Esophagus squamous epithelium (tissue), 5 donors: ENCODE results near the gene SLC25A47. TPM values are rescaled to one million over a fixed set of nuclear protein-coding genes. Genes with fewer than 3 reads are reported as not detected.

ENCODE experiments used
- DNase-seq: peaks from one replicate; lab custom pipeline; 2025; lab: John Stamatoyannopoulos, UW
- H3K27ac ChIP-seq, 4 donors: fragments of 200-600 bp; sonication (generic); one replicate each; pipeline ENCODE4 v1.5.1; 2016 to 2019; ENCODE audit warnings: mild to moderate bottlenecking in 1 of 4
- H3K27me3 ChIP-seq, 4 donors: fragments of 200-600 bp; sonication (generic); 1 replicate in 3 of 4; 2 replicates in 1 of 4; pipeline versions ENCODE4 v1.5.1 to v1.6.0; 2017 to 2021; ENCODE audit warnings: antibody characterized with exemption in 1 of 4
- H3K36me3 ChIP-seq, 3 donors: fragments of 200-600 bp; sonication (generic); one replicate each; pipeline ENCODE4 v1.5.1; 2016 to 2019
- H3K4me1 ChIP-seq, 3 donors: fragments of 200-600 bp; sonication (generic); one replicate each; pipeline ENCODE4 v1.5.1; 2017 to 2019
- H3K4me3 ChIP-seq, 4 donors: fragments of 200-600 bp; sonication (generic); 1 replicate in 3 of 4; 2 replicates in 1 of 4; pipeline ENCODE4 v1.5.1; 2016 to 2019; ENCODE audit warnings: mild to moderate bottlenecking in 2 of 4, moderate library complexity in 1 of 4
- H3K9me3 ChIP-seq, 3 donors: fragments of 200-600 bp; sonication (generic); one replicate each; pipeline ENCODE4 v1.5.1; 2016 to 2019
- CTCF ChIP-seq, 6 experiments: fragments of 450-650 bp in 4 of 6; fragments of 200-600 bp in 2 of 6; sonication (generic) in 2 of 6; IDR thresholded peaks; one replicate each; pipeline ENCODE4 v1.5.1; 2016 to 2019; ENCODE audit warnings: antibody characterized with exemption in 6 of 6, mild to moderate bottlenecking in 4 of 6, moderate library complexity in 4 of 6
- POLR2A ChIP-seq, 4 donors: fragments of 450-650 bp; IDR thresholded peaks; one replicate each; pipeline ENCODE4 v1.6.1; 2017; ENCODE audit warnings: antibody characterized with exemption in 4 of 4, mild to moderate bottlenecking in 4 of 4, moderate library complexity in 3 of 4
- WGBS, 2 donors: methylation state at CpG; one replicate each; pipeline ENCODE4 v1.1.5; 2018; 5-methylcytosine and 5-hydroxymethylcytosine counted together
- intact Hi-C: fragments of 100-400 bp; cut with DNase I; formaldehyde crosslinking; loops from one replicate; pipeline ENCODE4 v1.15.0; 2022
- total RNA-seq, 4 donors: library from RNA; depleted of rRNA; stranded (reverse); fragments of >200 nt; gene quantifications; one replicate each; pipeline ENCODE4 v1.1.0, GENCODE V29; 2016
- donor health status: DM: yes; HTN: yes; CAD: no.

The SLC25A47 gene
- total RNA-seq, 4 donors from 2014 or later = not detected

GRCh38 chr14:100350986-100351385 lies 27.8 kb downstream of the SLC25A47 start:
- no peaks in the 10 kb centered on the region for H3K9me3 ChIP-seq
- H3K4me1 ChIP-seq = no peaks in the 10 kb centered on the region
- no peak for TF ChIP-seq CTCF (IDR thresholded peaks at IDR 0.05)
- TF ChIP-seq POLR2A (IDR thresholded peaks at IDR 0.05) = no peak
- WGBS, 2 donors = 88 to 92% methylated on average over 5 of the region's 5 CpGs
- H3K4me3 ChIP-seq = no peak overlapping the region
- H3K27me3 ChIP-seq = no peaks in the 10 kb centered on the region
- H3K36me3 ChIP-seq = peaks cover 12 to 94% (median 18%) of the 10 kb centered on the region in 3 donors
- DNase-seq = no peak
- no peak overlapping the region for H3K27ac ChIP-seq
- intact Hi-C loops = no loop called here

DNA sequence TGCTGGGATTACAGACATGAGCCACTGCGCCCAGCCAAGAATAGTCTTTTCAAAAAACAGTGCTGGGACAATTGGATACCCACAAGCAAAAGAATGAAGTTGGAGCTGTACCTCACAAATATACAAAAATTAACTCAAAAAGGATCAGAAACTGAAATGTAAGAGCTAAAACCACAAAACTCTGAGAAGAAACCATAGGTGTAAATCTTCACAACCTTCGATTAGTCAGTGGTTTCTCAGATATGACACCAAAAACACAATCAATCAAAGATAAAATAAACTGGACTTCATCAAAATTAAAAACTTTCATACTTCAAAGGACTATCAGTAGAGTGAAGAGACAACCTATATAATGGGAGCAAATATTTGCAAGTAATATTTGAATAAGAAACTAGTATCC lies 35.3 kb downstream of the SLC25A47 start:
- DNase-seq = no peak
- no peak for TF ChIP-seq POLR2A (IDR thresholded peaks at IDR 0.05)
- no peak for TF ChIP-seq CTCF (IDR thresholded peaks at IDR 0.05)
- Histone ChIP-seq H3K9me3 (no peaks in the 10 kb centered on the region), H3K36me3 (peaks cover under 1 to 87% (median 21%) of the 10 kb centered on the region in 3 donors), H3K27ac (no peak overlapping the region), H3K4me1 (peaks cover 0 to 13% (median 10%) of the 10 kb centered on the region in 3 donors), H3K27me3 (no peaks in the 10 kb centered on the region), H3K4me3 (no peak overlapping the region)
- intact Hi-C loops = no loop called here
- 72 to 91% methylated on average over 2 of the region's 2 CpGs for WGBS, 2 donors

DNA sequence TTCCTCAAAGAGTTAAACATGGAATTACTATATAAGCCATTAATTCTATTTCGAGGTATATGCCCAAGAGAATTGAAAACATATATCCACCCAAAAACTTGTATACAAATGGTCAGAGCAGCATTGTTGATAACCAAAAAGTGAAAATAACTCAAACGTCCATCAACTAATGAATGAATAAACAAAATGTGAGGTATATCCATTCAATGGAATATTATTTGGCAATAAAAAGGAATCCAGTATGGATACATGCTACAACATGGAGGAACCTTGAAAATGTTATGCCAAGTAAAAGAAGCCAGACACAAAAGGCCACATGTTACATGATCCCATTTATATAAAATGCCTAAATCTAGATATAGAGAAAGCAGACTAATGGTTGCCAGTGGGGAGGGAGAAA lies 36.0 kb downstream of the SLC25A47 start:
- intact Hi-C loops = no loop called here
- 83 to 89% methylated on average over 2 of the region's 2 CpGs for WGBS, 2 donors
- Histone ChIP-seq H3K27ac (no peak overlapping the region), H3K27me3 (no peaks in the 10 kb centered on the region), H3K9me3 (no peaks in the 10 kb centered on the region), H3K4me3 (no peak overlapping the region), H3K36me3 (peaks cover 6 to 87% (median 14%) of the 10 kb centered on the region in 3 donors), H3K4me1 (peaks cover 0 to 13% (median 10%) of the 10 kb centered on the region in 3 donors)
- no peak for DNase-seq
- TF ChIP-seq POLR2A (IDR thresholded peaks at IDR 0.05) (no peak), CTCF (IDR thresholded peaks at IDR 0.05) (no peak)

DNA sequence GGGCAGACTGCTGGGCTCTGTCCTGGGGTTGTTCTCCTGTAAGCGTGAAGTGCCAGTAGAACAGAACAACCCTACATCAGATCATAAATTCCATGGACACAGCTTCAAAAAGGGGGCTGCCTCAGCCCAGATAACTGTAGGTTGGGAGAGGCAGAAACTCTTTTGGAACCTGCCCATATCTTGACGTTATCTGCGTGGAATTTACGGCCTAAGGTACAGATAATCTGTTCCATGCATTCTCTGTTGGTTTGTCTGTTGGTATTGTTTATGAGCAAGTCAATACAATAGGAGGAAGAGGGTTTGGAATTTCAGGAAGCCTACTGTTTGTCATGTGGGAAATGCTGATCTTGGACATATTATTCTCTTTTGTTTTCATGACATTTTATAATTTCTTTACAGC lies 36.7 kb downstream of the SLC25A47 start:
- H3K27me3 ChIP-seq = no peaks in the 10 kb centered on the region
- no peak for TF ChIP-seq CTCF (IDR thresholded peaks at IDR 0.05)
- TF ChIP-seq POLR2A (IDR thresholded peaks at IDR 0.05) = no peak
- no peaks in the 10 kb centered on the region for H3K9me3 ChIP-seq
- H3K4me3 ChIP-seq = no peak overlapping the region
- intact Hi-C loops = no loop called here
- DNase-seq = no peak
- peaks cover 6 to 86% (median 10%) of the 10 kb centered on the region in 3 donors for H3K36me3 ChIP-seq
- peaks cover 0 to 13% (median 10%) of the 10 kb centered on the region in 3 donors for H3K4me1 ChIP-seq
- peak overlapping the region in 2 of 4 donors; percentile 3 to 34 for H3K27ac ChIP-seq
- WGBS, 2 donors = 86 to 93% methylated on average over 4 of the region's 4 CpGs

DNA sequence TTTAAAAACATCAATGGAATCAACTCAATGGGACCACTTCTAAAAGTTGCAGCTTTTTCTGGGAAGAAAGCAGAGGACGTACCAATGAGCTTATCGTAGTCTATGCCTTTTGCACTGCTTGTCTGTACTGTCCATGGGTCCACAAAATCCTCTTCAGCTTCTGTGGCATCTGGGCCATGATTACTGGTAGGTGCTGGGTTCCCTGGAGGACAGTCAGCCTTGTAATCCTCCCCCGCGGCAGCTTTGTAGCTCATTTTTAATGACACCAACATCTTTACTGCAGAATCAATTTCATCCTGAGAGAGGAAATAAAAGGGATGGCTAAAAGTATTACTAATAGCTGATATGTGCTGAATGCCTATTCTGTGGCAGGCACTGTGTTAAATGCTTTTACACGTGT lies 38.5 kb downstream of the SLC25A47 start:
- H3K36me3 ChIP-seq = peaks cover 14 to 91% (median 14%) of the 10 kb centered on the region in 3 donors
- no peaks in the 10 kb centered on the region for H3K9me3 ChIP-seq
- intact Hi-C loops = no loop called here
- peaks cover 0 to 13% (median 10%) of the 10 kb centered on the region in 3 donors for H3K4me1 ChIP-seq
- DNase-seq = no peak
- 83 to 95% methylated on average over 5 of the region's 5 CpGs for WGBS, 2 donors
- TF ChIP-seq CTCF (IDR thresholded peaks at IDR 0.05) = no peak
- TF ChIP-seq POLR2A (IDR thresholded peaks at IDR 0.05) = no peak
- peak overlapping the region in 2 of 4 donors; percentile 13 to 42 for H3K27ac ChIP-seq
- no peaks in the 10 kb centered on the region for H3K27me3 ChIP-seq
- H3K4me3 ChIP-seq = no peak overlapping the region
